AG08396 (cell line): ENCODE data around the gene AIF1.
A peak's percentile ranks its signal among the peaks of the same experiment; 100 is the strongest.

Source experiments
- DNase-seq: peaks from one replicate; pipeline ENCODE4 v3.0.0; 2012; ENCODE audit warnings: low spot score, mixed read lengths

Gene AIF1

DNA sequence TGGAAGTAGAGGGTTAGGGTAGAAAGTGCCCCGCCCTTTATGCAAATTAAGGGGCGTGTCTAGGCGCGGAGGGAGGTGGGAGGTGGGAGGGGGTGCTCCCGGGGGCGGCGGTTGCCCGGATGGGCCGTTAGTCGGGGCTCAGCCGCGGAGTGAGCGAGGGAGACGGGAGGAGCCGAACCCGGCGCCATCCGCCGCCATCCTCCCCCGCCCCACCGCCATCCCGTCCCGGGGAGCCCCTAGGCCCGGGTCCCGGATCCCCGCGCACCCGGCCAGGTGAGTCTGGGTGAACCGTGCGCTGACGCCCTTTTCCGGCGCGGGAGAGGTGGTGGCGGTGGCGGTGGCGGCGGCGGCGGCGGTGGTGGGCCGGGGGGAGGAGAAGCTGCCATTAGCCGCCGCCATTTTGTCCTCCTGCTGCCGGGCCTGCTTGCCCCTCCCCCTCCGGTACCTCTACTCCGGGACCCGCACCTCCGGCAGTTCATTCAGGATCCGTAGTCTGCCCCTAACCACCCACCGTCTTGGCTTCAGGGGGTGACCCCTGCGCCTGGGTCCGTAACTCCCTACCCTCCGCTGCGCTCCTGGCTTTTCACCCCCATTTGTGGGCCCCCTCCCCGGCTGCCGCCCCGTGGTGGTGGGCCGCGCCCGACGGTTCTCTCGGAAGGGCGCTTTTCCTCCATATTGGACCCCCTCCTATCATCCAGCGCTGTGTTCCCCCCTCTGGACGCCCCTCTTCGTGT lies 5.7 kb downstream of the AIF1 start, which contains the start of gene PRRC2A:
PRRC2A (plus strand) TSS at position 130 of the 734 bp plus-strand sequence. CDS start 2,075 bp downstream, outside the sequence.
- DNase-seq: peak; percentile 83

DNA sequence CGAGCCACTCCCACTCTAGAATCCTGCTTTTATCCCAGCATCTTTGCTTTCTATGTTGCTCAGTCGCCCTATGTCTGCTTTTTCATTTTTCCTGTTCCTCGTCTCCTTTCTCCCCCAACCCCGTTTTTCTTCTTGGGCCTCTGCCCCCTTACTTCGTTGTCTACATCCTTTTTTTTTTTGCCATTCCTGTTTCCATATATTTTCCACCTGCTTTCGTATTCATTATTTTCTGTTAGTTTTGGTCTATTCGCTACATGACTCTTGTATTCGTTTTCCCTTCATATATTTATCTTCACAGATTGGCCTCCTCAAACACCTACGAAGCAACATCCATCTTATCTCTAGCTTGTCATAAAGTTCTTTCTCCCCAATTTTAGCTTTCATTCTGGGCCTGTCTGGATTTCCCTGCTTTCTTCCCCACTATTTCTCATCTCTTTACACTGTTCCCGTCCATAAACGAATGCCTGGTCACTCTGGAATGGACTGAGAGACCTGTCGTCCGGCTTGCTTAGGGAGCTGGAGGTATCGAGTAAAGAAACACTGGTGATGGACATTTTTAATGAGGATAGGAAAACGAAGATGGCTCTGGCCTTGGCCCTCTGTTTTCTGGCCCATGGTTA lies 6.4 kb downstream of the AIF1 start:
- DNase-seq: no peak

DNA sequence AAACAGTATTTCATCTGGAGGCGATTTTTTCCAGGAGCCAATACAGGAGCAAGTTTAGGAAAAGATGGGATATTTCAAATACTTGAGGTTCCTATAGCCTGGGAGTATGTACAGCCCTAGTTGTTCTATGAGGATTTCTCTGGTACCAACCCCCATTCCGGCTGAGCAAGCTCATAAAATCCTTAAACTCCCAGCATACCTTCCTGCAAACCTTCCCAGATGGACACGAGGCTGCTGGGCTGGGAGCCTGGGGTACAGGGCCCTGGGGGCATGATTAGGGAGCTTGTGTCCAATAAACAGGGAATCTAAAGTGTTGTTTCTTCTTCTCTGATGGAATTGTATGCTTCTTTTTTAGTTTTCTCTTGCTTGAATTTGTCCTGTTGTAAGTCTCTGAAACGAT lies 7.0 kb downstream of the AIF1 start:
- DNase-seq: peak; percentile 29

DNA sequence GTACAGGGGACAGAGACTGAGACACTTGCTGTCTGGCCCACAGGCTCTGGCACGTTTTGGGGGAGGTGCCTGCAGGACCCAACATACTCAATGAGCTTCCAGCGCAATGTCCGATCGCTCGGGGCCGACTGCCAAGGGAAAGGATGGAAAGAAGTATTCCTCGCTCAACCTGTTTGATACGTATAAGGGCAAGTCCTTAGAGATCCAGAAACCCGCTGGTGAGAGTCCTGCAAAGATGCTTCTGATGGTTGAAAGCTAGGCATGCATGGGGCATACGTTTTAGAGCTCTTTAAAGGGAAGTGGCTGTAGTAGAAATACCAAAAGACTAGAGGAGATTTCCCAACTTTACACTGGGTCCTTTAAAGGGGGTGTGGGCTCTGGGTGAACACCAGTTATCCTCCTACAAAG lies 7.7 kb downstream of the AIF1 start:
- no peak for DNase-seq

DNA sequence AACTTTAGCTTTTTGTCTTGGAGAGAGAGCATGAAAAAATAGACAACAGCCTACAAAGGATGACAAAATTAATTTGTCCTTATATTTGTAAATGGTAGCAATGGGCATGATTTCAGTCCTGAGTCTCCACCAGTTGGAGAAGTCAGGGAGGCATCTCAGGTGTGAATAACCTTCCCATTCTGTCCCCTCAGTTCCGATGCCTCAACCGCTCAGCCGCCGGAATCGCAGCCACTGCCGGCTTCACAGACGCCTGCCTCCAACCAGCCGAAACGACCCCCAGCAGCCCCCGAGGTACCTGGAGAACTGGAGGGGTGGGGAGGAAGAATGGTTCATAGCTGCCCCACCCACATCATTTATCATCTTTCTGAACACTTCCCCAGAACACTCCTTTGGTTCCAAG lies 9.0 kb downstream of the AIF1 start:
- DNase-seq: no peak

DNA sequence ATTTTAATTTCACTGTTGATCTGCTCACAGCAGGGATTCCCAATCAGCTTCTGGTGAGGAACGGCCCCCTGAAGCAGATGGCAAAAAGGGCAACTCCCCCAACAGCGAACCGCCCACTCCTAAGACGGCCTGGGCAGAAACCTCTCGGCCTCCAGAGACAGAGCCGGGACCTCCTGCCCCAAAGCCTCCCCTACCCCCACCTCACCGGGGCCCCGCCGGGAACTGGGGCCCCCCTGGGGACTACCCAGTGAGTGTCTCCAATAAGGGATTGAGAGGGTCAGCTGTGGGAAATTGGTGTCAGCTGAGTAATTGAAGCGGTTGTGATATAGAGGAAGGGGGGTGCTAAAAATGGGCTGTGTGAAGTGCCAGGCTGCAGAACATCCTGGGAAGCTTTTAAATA lies 11.9 kb downstream of the AIF1 start:
- DNase-seq: no peak

DNA sequence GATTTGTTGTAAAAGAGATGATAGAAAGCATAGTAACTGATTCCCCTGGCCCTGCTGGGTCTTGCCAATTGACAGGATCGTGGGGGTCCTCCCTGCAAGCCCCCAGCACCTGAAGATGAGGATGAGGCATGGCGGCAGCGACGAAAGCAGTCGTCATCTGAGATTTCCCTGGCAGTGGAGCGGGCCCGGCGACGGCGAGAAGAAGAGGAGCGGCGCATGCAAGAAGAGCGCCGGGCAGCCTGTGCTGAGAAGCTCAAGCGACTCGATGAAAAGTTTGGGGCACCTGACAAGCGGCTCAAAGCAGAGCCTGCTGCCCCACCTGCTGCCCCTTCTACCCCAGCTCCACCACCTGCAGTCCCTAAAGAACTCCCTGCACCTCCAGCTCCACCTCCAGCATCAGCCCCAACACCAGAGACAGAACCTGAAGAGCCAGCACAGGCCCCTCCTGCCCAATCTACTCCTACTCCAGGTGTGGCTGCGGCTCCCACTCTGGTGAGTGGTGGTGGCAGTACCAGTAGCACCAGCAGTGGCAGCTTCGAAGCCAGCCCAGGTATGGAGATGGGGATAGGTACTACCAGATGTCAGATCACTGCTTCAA lies 12.8 kb downstream of the AIF1 start:
- DNase-seq: no peak

- DNase-seq: no peak
Measured at GRCh38 chr6:31629014-31629413, 14.0 kb downstream of the AIF1 start.

GRCh38 chr6:31630177-31630934 lies 15.3 kb downstream of the AIF1 start:
- no peak for DNase-seq

- no peak for DNase-seq
Measured at GRCh38 chr6:31631209-31631608, 16.2 kb downstream of the AIF1 start.

DNA sequence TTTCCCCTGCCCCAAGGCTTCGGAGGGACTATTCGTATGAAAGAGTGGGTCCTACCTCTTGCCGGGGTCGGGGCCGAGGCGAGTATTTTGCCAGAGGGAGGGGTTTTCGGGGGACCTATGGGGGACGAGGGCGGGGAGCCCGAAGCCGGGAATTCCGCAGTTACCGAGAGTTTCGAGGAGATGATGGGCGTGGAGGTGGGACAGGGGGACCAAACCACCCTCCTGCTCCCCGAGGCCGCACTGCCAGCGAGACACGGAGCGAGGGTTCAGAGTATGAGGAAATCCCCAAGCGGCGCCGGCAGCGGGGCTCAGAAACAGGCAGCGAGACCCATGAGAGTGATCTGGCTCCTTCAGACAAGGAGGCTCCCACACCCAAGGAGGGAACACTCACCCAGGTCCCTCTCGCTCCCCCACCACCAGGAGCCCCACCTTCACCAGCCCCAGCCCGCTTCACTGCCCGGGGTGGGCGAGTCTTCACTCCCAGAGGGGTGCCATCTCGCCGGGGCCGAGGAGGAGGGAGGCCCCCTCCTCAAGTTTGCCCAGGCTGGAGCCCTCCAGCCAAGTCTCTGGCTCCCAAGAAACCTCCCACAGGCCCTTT lies 16.7 kb downstream of the AIF1 start:
- no peak for DNase-seq

GRCh38 chr6:31632279-31632946 lies 17.4 kb downstream of the AIF1 start:
- no peak for DNase-seq

DNA sequence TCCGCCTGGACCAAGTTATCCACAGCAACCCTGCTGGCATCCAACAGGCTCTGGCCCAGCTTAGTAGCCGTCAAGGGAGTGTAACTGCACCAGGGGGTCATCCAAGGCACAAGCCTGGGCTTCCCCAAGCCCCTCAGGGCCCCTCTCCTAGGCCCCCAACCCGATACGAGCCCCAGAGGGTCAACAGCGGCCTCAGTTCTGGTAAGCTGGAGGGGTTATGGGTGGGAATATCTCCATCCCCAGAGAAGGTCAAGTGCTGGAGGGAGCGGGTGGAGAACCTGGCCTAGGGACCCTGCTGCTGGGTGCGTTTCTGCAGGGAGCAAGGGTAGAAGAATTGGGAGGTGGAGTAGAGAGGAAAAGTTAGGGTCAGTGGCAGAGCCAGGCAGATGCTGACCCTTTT lies 18.4 kb downstream of the AIF1 start:
- no peak for DNase-seq

GRCh38 chr6:31634131-31634530 lies 19.1 kb downstream of the AIF1 start:
- DNase-seq: no peak

DNA sequence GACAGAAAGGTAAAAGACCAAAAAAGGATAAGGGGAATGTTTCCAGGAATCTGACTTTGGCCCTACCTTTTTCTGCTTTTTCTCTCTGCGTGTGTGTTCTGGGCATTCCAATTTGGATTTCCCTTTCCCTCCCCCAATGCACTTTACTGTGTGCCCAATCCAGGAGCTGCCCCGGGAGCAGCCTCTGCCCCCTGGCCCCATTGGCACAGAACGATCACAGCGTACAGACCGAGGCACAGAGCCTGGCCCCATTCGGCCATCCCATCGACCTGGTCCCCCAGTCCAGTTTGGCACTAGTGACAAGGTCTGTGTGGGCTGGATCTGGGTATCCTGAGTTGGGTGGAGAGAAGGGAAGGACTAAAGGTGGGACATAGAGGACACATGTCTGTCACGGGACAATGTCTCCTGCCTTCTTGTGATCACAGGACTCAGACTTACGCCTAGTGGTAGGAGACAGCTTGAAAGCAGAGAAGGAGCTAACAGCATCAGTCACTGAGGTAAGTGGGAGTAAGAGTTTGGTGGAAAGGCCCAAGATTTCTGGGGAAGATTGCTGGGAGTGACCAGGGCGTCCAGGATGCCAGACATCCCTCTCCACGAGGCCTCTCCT lies 20.0 kb downstream of the AIF1 start:
- DNase-seq: no peak

DNA sequence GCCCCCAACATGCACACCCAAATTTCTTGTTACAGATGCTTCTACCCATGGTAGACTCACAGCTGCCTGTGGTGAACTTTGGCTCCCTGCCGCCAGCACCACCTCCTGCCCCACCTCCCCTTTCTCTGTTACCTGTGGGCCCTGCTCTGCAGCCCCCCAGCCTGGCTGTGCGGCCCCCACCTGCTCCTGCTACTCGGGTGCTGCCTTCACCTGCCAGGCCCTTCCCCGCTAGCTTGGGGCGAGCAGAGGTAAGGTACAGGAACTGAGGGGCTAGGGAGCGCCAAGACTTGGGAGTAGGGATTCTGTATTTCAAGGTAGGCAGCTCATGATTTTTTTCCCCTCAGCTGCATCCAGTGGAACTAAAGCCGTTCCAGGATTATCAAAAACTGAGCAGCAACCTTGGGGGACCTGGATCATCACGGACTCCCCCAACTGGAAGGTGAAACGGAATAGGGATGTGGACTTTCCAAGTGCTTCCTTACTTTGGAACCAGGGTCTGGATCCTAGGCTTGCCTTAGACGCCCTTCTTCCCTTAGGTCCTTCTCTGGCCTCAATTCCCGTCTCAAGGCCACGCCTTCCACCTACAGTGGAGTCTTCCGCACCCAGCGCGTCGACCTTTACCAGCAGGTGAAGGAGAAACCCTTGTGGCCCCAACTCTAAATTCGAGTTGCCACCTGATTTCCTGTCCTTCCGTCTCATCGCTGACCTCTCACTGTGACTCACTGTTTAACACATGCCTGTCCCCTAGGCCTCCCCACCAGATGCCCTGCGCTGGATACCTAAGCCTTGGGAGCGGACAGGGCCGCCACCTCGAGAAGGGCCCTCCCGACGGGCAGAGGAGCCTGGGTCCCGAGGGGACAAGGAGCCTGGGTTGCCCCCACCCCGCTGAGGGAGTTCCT lies 21.9 kb downstream of the AIF1 start:
- DNase-seq: no peak

- no peak for DNase-seq
Measured at GRCh38 chr6:31639043-31639442, 24.0 kb downstream of the AIF1 start.

DNA sequence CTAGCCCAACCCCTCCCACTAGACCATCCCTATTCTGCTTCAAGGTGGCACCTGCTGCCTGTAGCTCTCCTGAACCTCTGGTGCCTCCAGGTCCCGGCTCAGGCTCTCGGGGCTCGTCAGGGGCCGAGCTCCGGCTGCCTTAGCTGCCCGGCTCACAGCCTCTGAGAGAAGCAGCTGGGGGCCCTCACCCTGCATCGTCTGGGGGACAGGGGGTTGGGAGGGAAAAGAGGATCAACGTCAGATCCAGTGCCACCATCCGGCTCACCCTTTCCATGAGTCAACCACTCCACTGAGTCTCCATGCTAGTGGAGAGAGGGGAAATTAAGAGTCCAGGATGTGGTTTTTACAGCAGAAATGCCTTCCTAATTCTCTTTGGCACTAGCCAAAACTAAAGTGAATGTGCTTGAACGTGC lies 24.4 kb downstream of the AIF1 start:
- DNase-seq: peak; percentile 55

- no peak for DNase-seq
Measured at GRCh38 chr6:31640612-31641011, 25.6 kb downstream of the AIF1 start.

DNA sequence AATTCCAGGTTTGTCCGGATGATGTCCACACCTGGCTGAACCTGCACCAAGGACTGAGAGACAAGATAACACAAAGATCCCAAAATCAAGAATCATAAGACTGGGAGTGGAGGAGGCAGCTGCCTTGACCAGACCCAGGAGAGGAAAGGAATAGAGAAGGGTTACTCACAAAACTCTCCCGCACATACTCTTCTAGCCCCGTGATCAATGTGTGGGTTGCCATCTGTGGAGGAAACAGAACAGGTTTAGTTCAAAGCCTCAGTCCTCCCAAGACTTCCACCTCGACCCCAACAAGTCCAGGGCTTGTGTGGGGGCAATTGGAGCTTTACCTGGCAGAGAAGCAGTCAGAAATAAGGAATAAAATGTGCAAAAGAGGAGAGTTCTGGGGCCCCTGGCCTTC lies 26.3 kb downstream of the AIF1 start:
- no peak for DNase-seq
